Stomach (tissue), 9 donors: ENCODE measurements around the gene NCAPG. TPM values are rescaled to one million over a fixed set of nuclear protein-coding genes. Genes with fewer than 3 reads are reported as not detected.

Experiments
- DNase-seq, 2 donors: peaks; one replicate each; pipeline versions ENCODE4 v3.0.0 to v3.0.0-alpha.2; 2013 to 2019
- H3K27ac ChIP-seq, 5 donors: fragments of 200-600 bp in 4 of 5; sonication (generic) in 4 of 5; one replicate each; pipeline ENCODE4 v1.5.1; 2013 to 2019; ENCODE audit warnings: mild to moderate bottlenecking in 1 of 5, moderate library complexity in 1 of 5
- H3K27me3 ChIP-seq, 3 donors: fragments of 200-600 bp; sonication (generic); one replicate each; pipeline ENCODE4 v1.5.1; 2017 to 2019; ENCODE audit warnings: mixed run types in 1 of 3
- H3K36me3 ChIP-seq, 4 donors: fragments of 200-600 bp; sonication (generic); 1 replicate in 3 of 4; 2 replicates in 1 of 4; pipeline ENCODE4 v1.5.1; 2016 to 2019
- H3K4me1 ChIP-seq, 4 donors: fragments of 200-600 bp; sonication (generic); one replicate each; pipeline ENCODE4 v1.5.1; 2016 to 2019
- H3K4me3 ChIP-seq, 4 donors: fragments of 200-600 bp; sonication (generic) in 3 of 4; one replicate each; pipeline ENCODE4 v1.5.1; 2016 to 2019; ENCODE audit warnings: mild to moderate bottlenecking in 1 of 4
- H3K9me3 ChIP-seq, 4 donors: fragments of 200-600 bp; sonication (generic); one replicate each; pipeline ENCODE4 v1.5.1; 2016 to 2019
- CTCF ChIP-seq, 7 experiments: fragments of 450-650 bp in 4 of 7; fragments of 200-600 bp in 3 of 7; sonication (generic) in 3 of 7; IDR thresholded peaks; one replicate each; pipeline ENCODE4 v1.5.1; 2016 to 2019; ENCODE audit warnings: antibody characterized with exemption in 7 of 7, control low read depth in 2 of 7, mild to moderate bottlenecking in 1 of 7
- EP300 ChIP-seq: sonication (generic); formaldehyde crosslinking; IDR thresholded peaks from one replicate; pipeline ENCODE4 v1.6.1; 2017; ENCODE audit warnings: antibody characterized with exemption
- POLR2A ChIP-seq, 4 donors: fragments of 450-650 bp; IDR thresholded peaks; one replicate each; pipeline ENCODE4 v1.6.1; 2016; ENCODE audit warnings: antibody characterized with exemption in 4 of 4, control low read depth in 2 of 4, mild to moderate bottlenecking in 1 of 4, moderate library complexity in 1 of 4
- POLR2AphosphoS5 ChIP-seq, 3 donors: sonication (generic); formaldehyde crosslinking; IDR thresholded peaks; one replicate each; pipeline ENCODE4 v1.6.1; 2016; ENCODE audit warnings: antibody characterized with exemption in 3 of 3
- WGBS, 5 donors: extraction: QIAGEN DNeasy Blood & Tissue Kit in 3 of 5; methylation state at CpG; one replicate each; pipeline versions ENCODE4 v1.1.5 to v1.1.7; 2013 to 2018; 5-methylcytosine and 5-hydroxymethylcytosine counted together
- intact Hi-C: fragments of 100-400 bp; cut with DNase I; formaldehyde crosslinking; loops from one replicate; pipeline ENCODE4 v1.15.1; 2023; ENCODE audit warnings: low total_unique reads
- polyA plus RNA-seq, 3 donors: library from polyadenylated mRNA; stranded (reverse); fragments of 200-250 nt; gene quantifications; one replicate each; pipeline ENCODE4 v1.2.3, GENCODE V29; 2013
- total RNA-seq, 5 donors: library from RNA; depleted of rRNA; stranded (reverse); fragments of >200 nt; gene quantifications; one replicate each; pipeline versions ENCODE4 v1.1.0 to v1.2.3, GENCODE V29; 2014 to 2016
- donor health status: healthy with polysubstance abuse.
- donor health status: Bipolar disorder and iron deficiency.
- donor health status: healthy.

The NCAPG gene
- total and polyA plus RNA-seq, 8 donors, result 0.61 to 16.3 (median 4.5) TPM

- Histone ChIP-seq H3K9me3 (peaks cover 0 to 11% (median 3%) of the 10 kb centered on the region in 4 donors), H3K27ac (no peak overlapping the region), H3K4me3 (no peak overlapping the region), H3K4me1 (no peaks in the 10 kb centered on the region), H3K27me3 (no peaks in the 10 kb centered on the region), H3K36me3 (no peaks in the 10 kb centered on the region)
- intact Hi-C loops, result no loop called here
- WGBS, 5 donors, result 62 to 78% (median 69%) methylated on average over 8 of the region's 8 CpGs
- TF ChIP-seq CTCF (IDR thresholded peaks at IDR 0.05), result no peak
- no peak for TF ChIP-seq POLR2AphosphoS5 (IDR thresholded peaks at IDR 0.05)
- no peak for TF ChIP-seq EP300
- TF ChIP-seq POLR2A (IDR thresholded peaks at IDR 0.05), result no peak
- no peak for DNase-seq
Measured at GRCh38 chr4:17769406-17770174, 41.2 kb upstream of the NCAPG start.

- H3K27ac ChIP-seq, result no peak overlapping the region
- no peak overlapping the region for H3K4me3 ChIP-seq
- TF ChIP-seq EP300 (no peak), CTCF (IDR thresholded peaks at IDR 0.05) (no peak), POLR2AphosphoS5 (IDR thresholded peaks at IDR 0.05) (no peak), POLR2A (IDR thresholded peaks at IDR 0.05) (no peak)
- peaks cover 0 to 11% (median 3%) of the 10 kb centered on the region in 4 donors for H3K9me3 ChIP-seq
- intact Hi-C loops, result no loop called here
- no peak for DNase-seq
- H3K4me1 ChIP-seq, result no peaks in the 10 kb centered on the region
- H3K27me3 ChIP-seq, result no peaks in the 10 kb centered on the region
- WGBS, 5 donors, result 38 to 63% (median 46%) methylated on average over 4 of the region's 4 CpGs
- no peaks in the 10 kb centered on the region for H3K36me3 ChIP-seq
Measured at GRCh38 chr4:17770845-17771244, 39.9 kb upstream of the NCAPG start.

- WGBS, 5 donors, result 64 to 72% (median 67%) methylated on average over 8 of the region's 8 CpGs
- no peak overlapping the region for H3K4me3 ChIP-seq
Measured at GRCh38 chr4:17771284-17771908, 39.4 kb upstream of the NCAPG start.

More at GRCh38 chr4:17771284-17771908, 39.4 kb upstream of the NCAPG start:
- H3K4me1 ChIP-seq, result no peaks in the 10 kb centered on the region
- TF ChIP-seq POLR2AphosphoS5 (IDR thresholded peaks at IDR 0.05), result no peak
- no peak for TF ChIP-seq POLR2A (IDR thresholded peaks at IDR 0.05)
- TF ChIP-seq CTCF (IDR thresholded peaks at IDR 0.05), result no peak
- no peak for TF ChIP-seq EP300
- H3K9me3 ChIP-seq, result peaks cover 0 to 8% (median 3%) of the 10 kb centered on the region in 4 donors
- H3K27me3 ChIP-seq, result no peaks in the 10 kb centered on the region
- H3K36me3 ChIP-seq, result no peaks in the 10 kb centered on the region
- H3K27ac ChIP-seq, result no peak overlapping the region
- intact Hi-C loops, result no loop called here
- DNase-seq, result no peak
